NT2/D1 (cell line): Measurements from ENCODE around the gene IGF2BP2.

Source experiments
- SUZ12 ChIP-seq: IDR thresholded peaks from 2 replicates; pipeline ENCODE4 v1.6.1; 2011; ENCODE audit not compliant: insufficient read length, insufficient read depth; ENCODE audit errors: extremely low read depth
- YY1 ChIP-seq: IDR thresholded peaks from 2 replicates; pipeline ENCODE4 v1.6.1; 2011; ENCODE audit not compliant: insufficient read length, insufficient read depth
- ZNF274 ChIP-seq: IDR thresholded peaks from 2 replicates; pipeline ENCODE4 v1.6.1; 2011; ENCODE audit warnings: mild to moderate bottlenecking, low read depth, low read length

- TF ChIP-seq ZNF274 (no peak), SUZ12 (no peak), YY1 (no peak)
Measured at GRCh38 chr3:185702262-185703225, 122.3 kb downstream of the IGF2BP2 start.
